Thyroid gland (tissue), 4 donors: ENCODE data around the gene FREM3.

Experiments
- CTCF ChIP-seq, 6 experiments: fragments of 200-600 bp in 3 of 6; fragments of 450-650 bp in 3 of 6; sonication (generic) in 3 of 6; IDR thresholded peaks; one replicate each; pipeline ENCODE4 v1.5.1; 2016 to 2019; ENCODE audit warnings: antibody characterized with exemption in 6 of 6, mild to moderate bottlenecking in 2 of 6, inconsistent platforms in 1 of 6, moderate library complexity in 1 of 6
- POLR2A ChIP-seq, 2 donors: fragments of 450-650 bp; IDR thresholded peaks; one replicate each; pipeline ENCODE4 v1.6.1; 2017; ENCODE audit warnings: antibody characterized with exemption in 2 of 2, mild to moderate bottlenecking in 2 of 2, moderate library complexity in 1 of 2

GRCh38 chr4:143745874-143746273 is 45.4 kb upstream of the FREM3 start:
- TF ChIP-seq POLR2A (IDR thresholded peaks at IDR 0.05), result no peak
- TF ChIP-seq CTCF (IDR thresholded peaks at IDR 0.05), result no peak
